Hematopoietic multipotent progenitor cell treated with erythropoietin and hydrocortisone succinate and interleukin-3 and kit ligand, for 15 days (in vitro differentiated cells): ENCODE results near the gene WIPF2.

Experiments
- DNase-seq: peaks from one replicate; pipeline ENCODE4 v3.0.0-alpha.2; 2015; ENCODE audit warnings: low spot score

Gene WIPF2

DNA sequence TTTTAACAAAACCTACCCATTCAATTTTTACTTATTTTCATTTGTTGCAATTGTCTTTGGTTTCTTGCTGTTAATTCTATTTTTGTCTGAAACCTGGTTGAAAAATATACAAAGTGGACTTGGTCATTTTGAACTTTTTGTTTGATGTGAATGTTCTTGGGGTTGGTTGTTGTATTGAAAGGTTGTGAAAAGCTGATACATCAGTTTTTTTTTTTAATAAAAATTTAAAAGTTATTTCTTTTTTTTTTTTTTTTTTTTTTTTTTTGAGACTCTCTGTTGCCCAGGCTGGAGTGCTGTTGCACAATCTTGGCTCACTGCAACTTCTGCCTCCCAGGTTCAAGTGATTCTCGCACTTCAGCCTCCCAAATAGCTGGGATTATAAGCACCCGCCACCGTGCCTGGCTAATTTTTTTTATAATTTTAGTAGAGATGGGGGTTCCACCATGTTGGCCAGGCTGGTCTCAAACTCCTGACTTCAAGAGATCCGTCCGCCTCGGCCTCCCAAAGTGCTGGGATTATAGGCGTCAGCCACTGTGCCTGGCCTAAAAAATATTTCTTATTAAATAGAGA lies 28.9 kb downstream of the WIPF2 start:
- no peak for DNase-seq

DNA sequence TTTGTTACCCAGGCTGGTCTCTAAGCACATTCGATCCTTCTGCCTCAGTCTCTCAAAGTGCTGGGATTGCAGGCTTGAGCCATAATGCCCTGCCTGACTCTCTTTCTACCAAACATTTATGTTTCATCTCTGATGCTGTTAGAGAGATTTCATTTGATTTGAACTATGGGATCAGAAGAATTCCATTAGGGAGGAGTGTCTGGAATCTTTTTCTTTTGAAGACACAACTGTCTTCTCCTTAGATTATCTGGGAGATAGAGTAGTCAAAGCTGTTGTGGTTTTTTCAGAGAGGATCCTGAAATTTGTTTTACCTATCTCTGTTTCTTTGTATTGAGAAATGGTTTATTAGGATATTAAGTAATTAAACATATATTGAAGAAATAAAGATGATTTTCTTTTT lies 29.4 kb downstream of the WIPF2 start:
- DNase-seq = no peak

DNA sequence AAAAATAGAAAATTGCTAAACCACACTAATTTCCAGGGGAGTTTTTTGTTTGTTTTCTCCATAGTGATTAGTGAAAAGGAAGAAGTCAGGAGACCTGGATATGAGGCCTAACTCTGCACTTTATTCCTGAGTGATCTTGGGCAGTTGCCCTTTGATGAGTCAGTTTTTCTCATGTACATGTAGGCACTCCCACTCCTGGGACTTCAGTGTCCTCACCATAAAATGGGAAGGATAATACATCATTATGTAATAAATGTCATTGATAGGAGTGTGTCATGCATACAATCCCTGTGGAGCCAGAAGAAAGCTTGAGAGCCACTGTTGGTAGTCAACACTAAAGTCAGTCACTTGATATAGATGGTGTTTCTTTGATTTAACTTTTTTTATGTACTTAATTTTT lies 32.5 kb downstream of the WIPF2 start:
- DNase-seq = no peak

DNA sequence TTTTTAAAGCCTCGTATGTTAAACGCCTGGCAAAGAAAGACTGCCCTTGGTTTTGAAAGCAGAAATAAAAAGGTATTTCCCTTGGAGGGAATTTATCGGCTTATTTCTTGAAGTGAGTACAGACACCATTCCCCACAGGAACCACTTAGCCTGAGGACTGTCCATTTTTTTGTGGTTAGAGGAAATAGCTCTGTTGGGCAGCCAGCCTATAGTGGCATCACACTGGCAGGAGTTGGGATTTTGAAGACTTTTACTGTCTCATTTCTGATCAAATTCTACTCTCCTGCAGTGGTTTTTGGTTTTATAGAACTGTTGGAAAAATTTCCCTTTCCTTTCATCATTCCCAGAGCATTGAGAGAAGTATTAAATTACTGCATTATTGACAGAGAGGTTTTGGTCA lies 34.5 kb downstream of the WIPF2 start:
- DNase-seq = no peak

DNA sequence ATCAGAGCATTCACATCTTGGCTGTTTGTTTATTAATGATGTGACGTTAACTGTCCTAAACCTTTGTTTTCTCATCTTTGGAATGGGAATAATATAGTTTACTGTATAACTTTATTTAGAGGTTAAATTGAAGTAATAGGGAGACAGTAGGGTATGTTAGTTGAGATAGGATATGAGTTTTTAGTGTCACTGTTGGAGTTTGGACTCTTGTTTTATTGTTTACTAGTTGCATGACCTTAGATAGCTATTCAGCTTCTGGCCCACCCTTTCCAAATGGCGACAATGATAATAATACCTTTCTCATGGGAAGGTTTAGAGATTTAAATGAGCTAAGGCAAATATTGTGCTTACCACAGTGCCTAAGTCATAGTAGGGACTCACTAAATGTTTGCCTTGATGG lies 40.4 kb downstream of the WIPF2 start:
- no peak for DNase-seq

DNA sequence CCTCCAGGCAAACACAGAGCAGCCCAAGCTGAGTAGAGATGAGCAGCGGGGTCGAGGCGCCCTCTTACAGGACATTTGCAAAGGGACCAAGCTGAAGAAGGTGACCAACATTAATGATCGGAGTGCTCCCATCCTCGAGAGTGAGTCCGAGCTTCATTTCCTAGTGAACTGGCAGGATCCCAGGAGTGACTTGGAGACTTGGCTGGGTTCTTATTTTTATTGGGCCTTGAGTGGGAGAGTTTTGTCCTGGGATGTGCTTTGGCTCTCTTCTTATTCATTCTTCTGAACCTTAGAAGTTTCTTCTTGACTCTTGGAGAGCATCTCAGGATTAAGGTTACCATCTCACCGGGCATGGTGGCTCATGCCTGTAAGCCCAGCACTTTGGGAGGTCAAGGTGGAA lies 41.4 kb downstream of the WIPF2 start:
- DNase-seq = no peak

DNA sequence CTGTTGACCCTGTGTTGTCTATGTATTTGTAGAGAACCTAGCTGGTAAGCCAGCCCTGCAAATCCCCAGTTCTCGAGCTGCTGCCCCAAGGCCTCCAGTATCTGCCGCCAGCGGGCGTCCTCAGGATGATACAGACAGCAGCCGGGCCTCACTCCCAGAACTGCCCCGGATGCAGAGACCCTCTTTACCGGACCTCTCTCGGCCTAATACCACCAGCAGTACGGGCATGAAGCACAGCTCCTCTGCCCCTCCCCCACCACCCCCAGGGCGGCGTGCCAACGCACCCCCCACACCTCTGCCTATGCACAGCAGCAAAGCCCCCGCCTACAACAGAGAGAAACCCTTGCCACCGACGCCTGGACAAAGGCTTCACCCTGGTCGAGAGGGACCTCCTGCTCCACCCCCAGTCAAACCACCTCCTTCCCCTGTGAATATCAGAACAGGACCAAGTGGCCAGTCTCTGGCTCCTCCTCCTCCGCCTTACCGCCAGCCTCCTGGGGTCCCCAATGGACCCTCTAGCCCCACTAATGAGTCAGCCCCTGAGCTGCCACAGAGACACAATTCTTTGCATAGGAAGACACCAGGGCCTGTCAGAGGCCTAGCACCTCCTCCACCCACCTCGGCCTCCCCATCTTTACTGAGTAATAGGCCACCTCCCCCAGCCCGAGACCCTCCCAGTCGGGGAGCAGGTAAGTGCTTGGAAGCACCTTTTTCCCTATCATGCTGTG lies 45.5 kb downstream of the WIPF2 start:
- no peak for DNase-seq

DNA sequence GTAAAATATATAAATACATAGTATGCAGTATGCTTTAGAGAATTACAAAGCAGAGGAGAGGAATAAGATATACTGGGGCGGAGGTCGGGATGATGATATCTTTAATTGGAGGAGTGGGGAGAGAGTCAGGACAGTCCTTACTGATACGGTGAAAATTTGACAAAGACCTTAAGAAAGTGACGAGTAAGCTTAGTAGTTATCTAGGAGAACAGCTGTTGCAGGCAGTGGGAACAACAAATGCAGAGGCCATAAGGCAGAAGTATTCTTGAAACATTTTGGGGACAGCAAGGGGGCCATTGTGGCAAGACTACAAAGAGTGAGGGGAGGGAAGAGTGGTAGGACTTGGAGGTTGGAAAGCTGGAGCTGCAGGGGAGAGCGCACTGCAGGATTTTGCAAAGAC lies 46.2 kb downstream of the WIPF2 start:
- no peak for DNase-seq

DNA sequence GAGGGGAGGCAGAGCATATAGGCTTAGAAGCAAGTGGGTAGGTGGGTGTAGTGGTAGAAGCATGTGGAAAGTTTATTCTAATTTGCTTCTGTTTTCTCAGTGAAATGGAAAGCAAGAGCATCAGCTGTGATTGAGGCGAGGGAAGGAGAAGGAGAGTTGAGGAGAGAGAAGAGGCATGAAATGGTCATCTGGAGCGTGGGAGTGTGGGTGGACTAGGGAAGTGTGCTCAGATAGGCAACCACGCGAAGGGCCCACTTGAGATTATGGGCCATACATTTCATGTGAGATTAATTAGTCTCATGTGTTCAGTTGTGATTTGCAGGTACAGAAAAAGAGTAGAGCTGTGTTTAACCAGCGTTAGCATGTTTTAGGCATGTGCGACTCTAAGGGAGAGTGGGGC lies 47.8 kb downstream of the WIPF2 start:
- DNase-seq = no peak

DNA sequence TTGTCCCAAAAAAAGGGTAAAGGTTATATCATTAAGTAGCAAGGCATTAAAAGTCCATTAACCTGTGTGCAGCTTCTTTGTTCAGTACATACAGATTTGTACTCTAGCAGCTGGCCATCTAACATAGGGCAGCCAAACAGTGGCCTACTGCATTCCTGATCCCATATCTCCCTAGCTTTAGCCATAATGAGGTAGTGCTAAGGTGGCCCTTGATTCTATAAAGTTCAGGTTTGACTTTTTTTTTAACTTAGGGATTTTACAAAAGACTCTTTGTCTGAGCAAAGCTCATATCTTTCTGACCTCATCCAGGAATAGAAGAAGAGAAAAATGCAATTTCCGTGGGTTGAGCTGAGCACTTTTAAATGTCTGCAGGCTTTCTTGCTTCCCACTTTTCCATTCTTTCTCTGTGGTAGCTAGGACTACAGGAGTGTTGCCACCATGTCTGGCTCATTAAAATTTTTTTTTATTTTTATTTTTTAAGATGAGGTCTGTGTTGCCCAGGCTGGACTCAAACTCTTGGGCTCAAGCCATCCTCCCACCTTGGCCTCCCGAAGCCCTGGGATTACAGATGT lies 49.1 kb downstream of the WIPF2 start:
- DNase-seq = no peak

DNA sequence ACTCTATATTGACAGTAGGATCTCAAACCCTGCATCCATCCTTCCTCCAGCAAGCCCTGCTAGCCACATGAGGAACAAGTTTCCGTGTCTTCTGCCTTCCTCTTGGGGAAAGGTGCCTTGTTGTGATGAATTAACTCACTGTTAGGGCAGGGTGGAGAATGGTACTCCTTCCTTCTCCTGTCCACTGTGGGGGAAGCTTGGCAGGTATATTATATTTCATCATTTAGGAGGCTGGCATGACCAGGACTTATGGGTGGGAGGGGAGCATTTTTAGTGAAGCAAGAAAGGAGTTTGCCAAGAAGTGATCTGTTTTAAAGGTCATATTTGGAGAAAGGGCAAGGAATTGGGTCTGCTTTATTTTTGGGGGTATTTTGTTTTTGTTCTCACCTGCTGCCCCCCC lies 59.3 kb downstream of the WIPF2 start:
- no peak for DNase-seq

DNA sequence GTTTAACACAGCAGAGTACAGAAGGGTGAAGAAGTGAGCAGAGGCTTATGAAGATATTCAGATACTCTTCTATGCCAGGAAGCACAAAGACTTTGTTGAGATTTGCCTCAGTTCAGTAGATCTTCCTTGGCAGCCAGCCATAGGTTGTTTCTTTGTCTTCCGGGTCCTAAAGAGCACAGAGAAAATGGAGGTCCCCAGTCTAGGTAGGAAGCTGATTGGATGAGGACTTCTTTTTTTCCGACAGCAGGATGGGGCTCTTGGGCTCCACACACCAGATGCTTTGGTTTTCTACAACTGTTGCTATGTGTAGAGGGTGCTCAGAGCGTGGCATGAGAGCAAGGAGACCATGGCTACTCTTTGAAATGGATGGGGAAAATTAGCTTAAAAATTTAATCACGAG lies 60.3 kb downstream of the WIPF2 start:
- no peak for DNase-seq

DNA sequence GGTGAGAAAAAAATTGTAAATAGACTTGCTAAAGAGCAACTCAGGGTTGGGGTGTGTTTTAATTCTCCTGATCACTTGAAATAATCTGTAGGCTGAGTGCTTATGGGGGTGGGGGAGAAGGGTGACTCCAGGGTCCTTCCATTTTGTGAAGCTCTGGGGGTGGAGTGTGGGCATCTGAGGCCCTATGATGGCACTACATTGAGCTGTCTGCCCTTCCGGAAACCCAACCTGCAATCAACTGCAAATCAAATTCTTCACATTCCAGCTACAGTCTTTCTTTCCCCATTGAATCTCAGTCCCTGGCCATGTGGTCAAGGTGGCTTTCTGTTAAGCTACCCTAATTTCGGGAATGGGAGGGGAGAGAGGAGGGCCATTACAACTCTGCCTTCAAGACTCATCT lies 62.6 kb downstream of the WIPF2 start:
- DNase-seq = no peak

DNA sequence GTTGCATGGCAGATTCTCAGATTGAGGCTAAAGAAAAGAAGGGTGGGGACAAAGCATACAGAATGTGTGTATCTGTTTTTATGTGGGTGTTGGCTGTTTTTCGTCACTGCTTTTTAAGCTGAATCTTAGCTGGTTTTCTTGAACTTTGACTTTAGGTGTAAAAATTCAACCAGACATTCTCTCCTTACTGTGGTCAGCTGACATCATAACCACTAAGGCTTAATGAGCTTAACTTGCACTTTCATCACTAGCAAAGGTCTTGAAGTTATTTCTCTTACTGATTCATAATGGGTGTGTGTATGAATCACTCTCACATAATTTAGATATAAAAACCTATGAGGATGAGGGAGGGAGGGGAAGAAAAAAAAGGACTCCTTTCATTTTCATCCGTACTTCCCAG lies 64.6 kb downstream of the WIPF2 start:
- no peak for DNase-seq

DNA sequence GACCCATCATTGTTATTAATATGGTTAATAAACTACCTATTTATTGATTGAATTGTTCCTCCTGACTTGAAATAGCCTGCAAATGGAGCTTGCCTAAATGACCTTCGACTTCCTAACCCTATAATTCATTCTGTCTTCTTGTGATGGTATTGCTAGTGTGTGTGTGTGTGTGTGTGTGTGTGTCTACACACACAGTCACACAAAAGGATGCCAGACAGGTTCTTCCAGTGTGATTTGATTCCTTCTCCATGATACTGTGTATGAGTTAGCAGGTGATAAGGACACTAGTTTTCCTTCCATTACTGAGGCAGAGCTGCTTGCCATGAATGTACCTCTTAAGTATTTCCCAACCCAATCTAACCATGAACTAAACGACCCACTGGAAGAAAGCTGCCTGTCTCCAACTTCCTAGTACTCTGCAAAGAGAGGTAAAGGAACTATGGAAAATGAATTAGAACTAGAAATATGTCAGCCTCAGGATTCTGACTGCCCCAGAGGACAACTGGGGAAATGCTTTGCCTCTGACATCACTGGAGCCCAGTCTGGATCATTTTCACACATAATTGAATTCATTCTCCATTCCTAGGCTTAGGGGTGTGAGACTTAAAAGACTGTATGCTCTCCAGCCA lies 65.1 kb downstream of the WIPF2 start:
- DNase-seq = no peak

DNA sequence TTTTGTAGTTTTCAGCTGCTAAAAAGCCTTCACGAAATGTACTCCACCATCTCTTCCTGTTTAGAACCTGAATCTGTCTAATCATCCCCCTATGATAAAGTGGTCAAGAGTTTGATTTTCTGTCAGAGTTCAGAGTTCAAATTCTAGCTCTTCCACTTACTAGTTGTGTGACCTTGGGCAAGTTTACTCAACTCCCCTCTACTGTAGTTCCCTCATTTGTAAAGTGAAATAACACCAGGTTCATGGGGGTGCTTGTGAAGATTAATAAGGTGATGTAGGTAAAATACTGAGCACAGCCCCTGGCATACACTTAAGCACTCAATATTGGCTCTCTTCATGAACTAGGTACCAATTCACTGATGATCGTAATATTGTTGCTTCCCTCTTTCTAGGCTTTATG lies 67.4 kb downstream of the WIPF2 start:
- no peak for DNase-seq

DNA sequence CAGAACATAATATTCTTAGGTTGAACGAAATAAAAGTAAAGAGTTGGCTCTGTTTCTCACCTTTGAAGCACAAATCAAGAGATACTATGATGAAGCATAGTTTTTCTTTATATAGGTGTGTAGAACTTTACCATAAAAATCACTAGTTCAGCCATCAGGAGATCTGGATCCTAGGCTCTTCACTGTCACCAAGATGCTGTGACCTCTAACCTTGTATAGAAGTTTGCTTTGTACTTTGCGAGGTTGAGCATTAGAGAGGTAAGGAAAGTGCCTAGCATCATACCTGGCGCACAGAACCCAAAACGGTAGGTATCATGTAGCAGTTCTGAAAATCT lies 68.0 kb downstream of the WIPF2 start:
- no peak for DNase-seq

DNA sequence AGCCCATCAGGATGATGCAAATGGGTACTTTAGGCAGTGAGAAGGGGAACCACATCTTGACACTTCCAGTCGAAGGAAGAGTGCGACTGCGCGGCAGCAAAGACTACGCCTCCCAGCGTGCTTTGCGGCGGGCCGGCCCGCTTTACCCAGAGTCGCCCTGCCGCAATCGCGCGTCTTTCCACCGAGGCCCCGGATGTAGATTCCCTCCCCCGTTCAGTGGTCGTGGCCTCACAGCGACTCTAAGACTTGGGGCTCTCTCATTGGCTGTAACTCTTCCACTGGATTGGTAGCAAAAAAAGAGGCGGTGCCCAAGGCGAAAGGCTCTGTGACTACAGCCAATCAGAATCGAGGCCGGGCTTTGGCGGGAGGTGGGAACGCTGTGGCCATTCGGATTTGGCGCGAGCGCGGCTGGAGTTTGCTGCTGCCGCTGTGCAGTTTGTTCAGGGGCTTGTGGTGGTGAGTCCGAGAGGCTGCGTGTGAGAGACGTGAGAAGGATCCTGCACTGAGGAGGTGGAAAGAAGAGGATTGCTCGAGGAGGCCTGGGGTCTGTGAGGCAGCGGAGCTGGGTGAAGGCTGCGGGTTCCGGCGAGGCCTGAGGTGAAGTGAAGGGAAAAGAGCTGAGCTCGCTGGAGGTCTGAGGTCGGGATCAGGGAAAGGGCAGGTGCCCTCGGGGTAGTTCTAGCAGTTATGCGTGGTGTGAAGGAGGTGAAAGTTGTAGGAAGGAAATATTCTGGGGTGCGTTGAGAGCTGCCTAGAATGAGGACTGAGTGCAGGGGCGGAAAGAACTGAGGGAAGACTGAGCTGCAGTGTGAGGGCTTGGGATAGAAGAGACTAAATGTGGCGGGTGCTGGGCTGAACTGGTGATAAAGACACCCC lies 68.6 kb downstream of the WIPF2 start, which contains the start of gene CDC6:
Gene CDC6 (plus strand): TSS at position 386 of the 876 bp plus-strand sequence. CDS start 1,542 bp downstream, outside the sequence.
- peak; percentile 99 for DNase-seq

DNA sequence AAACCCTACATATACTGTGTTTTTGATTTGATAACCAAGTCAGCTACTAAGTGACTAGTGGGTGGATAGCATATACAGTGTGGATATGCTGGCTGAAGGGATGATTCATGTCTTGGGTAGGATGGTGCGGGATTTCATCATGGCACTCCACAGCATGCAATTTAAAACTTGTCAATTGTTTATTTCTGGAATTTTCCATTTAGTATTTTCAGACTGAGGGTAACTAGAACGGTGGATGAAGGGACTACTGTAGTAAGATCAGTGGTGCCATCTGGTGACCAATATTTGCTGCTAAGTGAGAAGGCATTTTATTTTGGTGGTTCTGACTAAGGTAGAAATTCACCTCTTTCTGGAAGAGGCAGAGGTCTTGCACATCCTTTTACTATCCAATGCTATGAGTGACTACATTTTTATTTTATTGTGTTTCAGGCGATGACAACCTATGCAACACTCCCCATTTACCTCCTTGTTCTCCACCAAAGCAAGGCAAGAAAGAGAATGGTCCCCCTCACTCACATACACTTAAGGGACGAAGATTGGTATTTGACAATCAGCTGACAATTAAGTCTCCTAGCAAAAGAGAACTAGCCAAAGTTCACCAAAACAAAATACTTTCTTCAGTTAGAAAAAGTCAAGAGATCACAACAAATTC lies 71.7 kb downstream of the WIPF2 start:
- peak; percentile 66 for DNase-seq

DNA sequence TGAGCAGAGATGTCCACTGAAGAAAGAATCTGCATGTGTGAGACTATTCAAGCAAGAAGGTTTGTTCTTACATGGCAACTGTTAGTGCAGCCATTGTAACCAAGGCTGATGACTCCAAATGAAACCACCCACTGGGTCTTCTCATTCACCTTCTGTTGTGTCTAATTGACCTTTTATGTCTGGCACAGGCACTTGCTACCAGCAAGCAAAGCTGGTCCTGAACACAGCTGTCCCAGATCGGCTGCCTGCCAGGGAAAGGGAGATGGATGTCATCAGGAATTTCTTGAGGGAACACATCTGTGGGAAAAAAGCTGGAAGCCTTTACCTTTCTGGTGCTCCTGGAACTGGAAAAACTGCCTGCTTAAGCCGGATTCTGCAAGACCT lies 72.2 kb downstream of the WIPF2 start:
- DNase-seq = no peak

DNA sequence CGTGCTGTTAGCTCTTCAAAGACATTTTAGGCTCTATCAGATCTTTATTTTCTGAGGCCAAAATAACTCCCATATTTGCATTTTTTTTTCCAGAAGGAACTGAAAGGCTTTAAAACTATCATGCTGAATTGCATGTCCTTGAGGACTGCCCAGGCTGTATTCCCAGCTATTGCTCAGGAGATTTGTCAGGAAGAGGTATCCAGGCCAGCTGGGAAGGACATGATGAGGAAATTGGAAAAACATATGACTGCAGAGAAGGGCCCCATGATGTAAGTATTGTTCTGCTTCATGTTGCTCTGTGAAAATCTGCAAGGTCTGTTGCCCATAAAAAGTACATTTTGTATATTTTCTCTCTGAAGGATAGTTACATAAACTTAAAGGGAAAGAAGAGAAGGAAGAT lies 74.3 kb downstream of the WIPF2 start:
- no peak for DNase-seq
